T47D (cell line): ENCODE data around the gene ZNF385B.

ENCODE experiments used
- DNase-seq, 2 experiments: peaks; one replicate each; pipeline versions ENCODE4 v3.0.0 to v3.0.0-alpha.2; 2011 to 2012; ENCODE audit warnings: low read depth in 1 of 2, low spot score in 1 of 2
- JUND ChIP-seq: IDR thresholded peaks from 2 replicates; pipeline ENCODE4 v1.6.1; 2012; ENCODE audit warnings: low read depth
- in situ Hi-C: cut with HindIII; loops from 2 replicates; pipeline ENCODE4 v1.10.0; 2016; ENCODE audit warnings: low sequenced_read_pairs, low pct_unique_long_range_greater_than_20kb

The ZNF385B gene

GRCh38 chr2:179605341-179605740 is 256.1 kb downstream of the ZNF385B start:
- TF ChIP-seq JUND: no peak
- in situ Hi-C loops: no loop called here
- no peak for DNase-seq

GRCh38 chr2:179604598-179604997 is 256.8 kb downstream of the ZNF385B start:
- in situ Hi-C loops: no loop called here

GRCh38 chr2:179602452-179602851 is 259.0 kb downstream of the ZNF385B start:
- no peak for TF ChIP-seq JUND
- in situ Hi-C loops: no loop called here
- DNase-seq: no peak

More at GRCh38 chr2:179604598-179604997, 256.8 kb downstream of the ZNF385B start:
- no peak for DNase-seq
- TF ChIP-seq JUND: no peak

GRCh38 chr2:179596018-179596417 is 265.4 kb downstream of the ZNF385B start:
- no peak for DNase-seq
- in situ Hi-C loops: no loop called here
- no peak for TF ChIP-seq JUND

- DNase-seq: peak in 1 of 2 experiments; percentile 37
Observed at GRCh38 chr2:179595284-179595683, 266.1 kb downstream of the ZNF385B start.

GRCh38 chr2:179594268-179595112 is 266.9 kb downstream of the ZNF385B start:
- no peak for TF ChIP-seq JUND
- no peak for DNase-seq
- in situ Hi-C loops: no loop called here

More at GRCh38 chr2:179595284-179595683, 266.1 kb downstream of the ZNF385B start:
- in situ Hi-C loops: no loop called here
- no peak for TF ChIP-seq JUND

GRCh38 chr2:179593323-179593722 is 268.1 kb downstream of the ZNF385B start:
- in situ Hi-C loops: no loop called here
- no peak for DNase-seq
- TF ChIP-seq JUND: no peak

GRCh38 chr2:179592167-179592936 is 269.1 kb downstream of the ZNF385B start:
- no peak for DNase-seq
- TF ChIP-seq JUND: no peak
- in situ Hi-C loops: no loop called here

- no peak for TF ChIP-seq JUND
- no peak for DNase-seq
- in situ Hi-C loops: no loop called here
Observed at GRCh38 chr2:179591690-179592089, 269.7 kb downstream of the ZNF385B start.

- in situ Hi-C loops: no loop called here
- no peak for TF ChIP-seq JUND
- DNase-seq: no peak
Observed at GRCh38 chr2:179588486-179589145, 272.8 kb downstream of the ZNF385B start.

- in situ Hi-C loops: no loop called here
- TF ChIP-seq JUND: no peak
- DNase-seq: no peak
Observed at GRCh38 chr2:179584760-179585159, 276.7 kb downstream of the ZNF385B start.

GRCh38 chr2:179581605-179582004 is 279.8 kb downstream of the ZNF385B start:
- DNase-seq: peak in 1 of 2 experiments; percentile 11
- no peak for TF ChIP-seq JUND
- in situ Hi-C loops: no loop called here
